GM19351 (cell line): ENCODE measurements around the gene ZYG11B.
A peak's percentile ranks its signal among the peaks of the same experiment; 100 is the strongest.
"Not testable (repeated sequence)": the region's sequence is repeated elsewhere in the genome, so short reads cannot be mapped to it uniquely, and the experiment has no call there.

Experiments
- ATAC-seq: cut with Tn5 transposase; IDR thresholded peaks from one replicate; pipeline ENCODE4 v1.9.1; 2021; ENCODE audit warnings: mild to moderate bottlenecking, moderate library complexity; ENCODE audit not compliant: unreplicated experiment

The ZYG11B gene

DNA sequence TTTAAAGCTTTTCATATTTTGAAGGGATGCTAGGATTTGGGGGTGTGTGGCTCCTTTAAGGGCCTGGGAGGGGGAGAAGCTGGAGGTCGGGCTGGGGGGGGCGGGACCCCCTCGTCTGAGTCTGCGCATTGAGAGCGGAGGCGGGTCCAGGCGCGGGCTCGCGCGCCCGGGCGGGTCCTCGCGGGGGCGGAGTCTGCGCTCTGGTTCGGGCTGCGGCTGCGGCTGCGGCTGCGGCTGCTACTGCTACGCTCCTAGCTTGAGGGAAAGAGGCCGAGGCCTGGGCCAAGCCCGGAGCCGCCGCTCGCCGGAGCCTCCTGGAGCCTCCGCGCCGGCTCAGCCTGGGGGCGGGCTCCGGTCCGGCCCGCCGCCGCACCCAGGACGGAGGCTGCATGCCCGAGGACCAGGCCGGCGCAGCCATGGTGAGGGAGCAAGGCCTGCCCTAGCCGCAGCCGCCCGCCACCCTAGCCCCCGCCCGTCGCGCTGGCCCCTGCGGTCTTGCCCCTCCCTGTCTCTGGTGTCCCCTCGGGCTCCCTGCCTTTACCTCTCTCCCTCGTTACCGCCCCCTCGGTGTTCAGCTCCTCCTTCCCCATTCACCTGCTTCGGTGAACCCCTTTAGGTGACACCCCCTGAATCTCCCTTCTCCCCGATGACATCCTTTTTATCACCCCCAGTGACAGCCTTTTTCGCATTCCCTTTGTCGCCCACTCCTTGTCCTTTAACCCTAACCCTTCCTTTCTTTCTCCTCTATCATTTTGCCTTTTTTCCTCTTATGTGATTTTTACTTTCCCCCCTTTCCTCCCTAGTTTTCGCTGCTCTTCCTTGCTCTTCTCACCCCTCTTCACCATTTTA is at the start of gene ZYG11B:
Gene ZYG11B (plus strand): TSS at position 189 of the 849 bp plus-strand sequence. CDS start 201 bp downstream, at position 390.
- peak; percentile 91 for ATAC-seq

DNA sequence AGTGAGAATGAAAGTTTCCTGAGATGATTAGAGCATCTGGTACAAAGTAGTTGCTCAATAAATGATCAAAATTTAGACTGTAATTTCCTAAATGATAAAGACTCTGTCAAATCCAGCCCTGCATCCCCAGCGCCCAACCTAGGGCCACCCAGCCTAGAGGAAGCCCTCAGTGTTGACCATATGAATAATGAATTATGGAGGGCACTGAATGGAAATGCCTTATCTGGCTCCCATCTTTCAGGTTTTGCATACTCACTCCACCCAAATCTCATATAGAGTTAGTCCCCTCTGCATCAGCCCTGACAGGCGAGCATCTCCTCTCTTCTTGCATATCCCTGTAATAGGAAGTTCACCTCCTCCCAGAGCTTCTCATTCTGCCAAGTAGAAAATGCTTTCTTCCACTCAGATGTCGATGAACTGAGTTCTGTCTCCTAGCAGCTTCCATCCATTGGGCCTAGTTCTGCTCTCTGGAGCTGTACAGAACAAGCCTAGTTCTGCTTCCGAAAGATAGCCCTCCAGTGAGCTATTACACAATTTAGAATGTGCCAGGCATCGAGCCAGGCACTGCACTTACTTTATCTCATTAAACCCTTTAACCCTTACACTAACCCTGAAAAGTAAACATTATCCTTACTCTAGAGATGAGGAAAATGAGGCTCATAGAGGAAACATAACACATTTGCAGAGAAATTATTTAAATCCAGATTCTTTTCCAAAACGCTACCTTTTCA is 49.0 kb upstream of the ZYG11B start:
- no peak for ATAC-seq

DNA sequence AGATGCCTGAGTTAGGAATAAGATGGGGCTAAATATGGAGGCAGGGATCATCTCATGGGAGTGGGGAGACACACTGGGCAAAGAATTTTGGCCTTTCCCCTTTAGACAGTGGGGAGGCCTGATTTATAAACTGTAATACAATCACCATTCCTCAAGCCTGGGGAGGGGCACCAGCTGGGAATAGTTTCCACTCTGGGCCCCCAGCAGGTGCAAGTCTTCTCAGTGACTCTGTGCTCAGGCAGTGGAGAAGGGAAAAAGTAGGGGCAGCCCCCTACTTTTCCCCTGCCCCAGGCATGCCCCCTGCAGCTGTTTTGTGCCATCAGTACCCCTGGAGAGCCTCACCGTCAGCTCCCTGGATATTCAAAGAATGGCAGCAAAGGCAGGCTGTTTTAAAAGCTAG is 47.2 kb upstream of the ZYG11B start:
- no peak for ATAC-seq

DNA sequence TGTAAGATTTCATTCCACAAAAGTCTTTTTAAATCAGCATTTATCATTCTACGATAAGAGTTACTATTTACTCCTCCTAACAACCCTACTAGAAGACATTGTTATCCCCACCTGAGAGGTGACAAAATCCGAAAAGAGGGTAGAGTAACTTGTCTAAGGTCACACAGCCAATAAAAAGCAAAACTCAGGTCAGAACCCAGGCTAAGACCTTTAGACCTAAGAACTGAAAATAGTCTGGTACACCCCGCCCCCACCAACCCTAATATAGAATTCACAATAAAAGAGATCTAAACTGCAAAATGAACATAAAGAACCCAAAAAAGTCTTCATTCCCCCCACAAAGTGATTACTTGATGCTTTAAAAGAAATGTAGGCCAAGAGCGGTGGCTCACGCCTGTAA is 46.8 kb upstream of the ZYG11B start:
- no peak for ATAC-seq

DNA sequence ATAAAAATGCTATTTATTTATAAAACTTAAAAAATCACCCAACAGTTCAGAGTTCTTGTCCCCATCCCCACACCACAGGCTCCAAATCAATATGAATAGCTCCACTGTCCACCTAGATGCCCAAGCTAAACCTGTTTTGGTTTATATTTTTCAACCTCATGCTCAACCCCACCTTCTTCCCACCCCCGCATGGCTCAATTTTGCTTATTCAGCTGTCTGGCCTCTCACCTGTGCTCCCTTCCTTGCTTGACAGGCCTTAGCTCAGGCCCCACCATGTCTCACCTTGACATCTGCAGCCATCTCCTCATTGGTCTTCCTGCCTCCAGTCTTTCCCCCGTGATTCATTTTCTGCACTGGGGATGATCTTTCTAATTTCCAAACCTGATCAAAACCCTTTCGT is 45.9 kb upstream of the ZYG11B start:
- no peak for ATAC-seq

DNA sequence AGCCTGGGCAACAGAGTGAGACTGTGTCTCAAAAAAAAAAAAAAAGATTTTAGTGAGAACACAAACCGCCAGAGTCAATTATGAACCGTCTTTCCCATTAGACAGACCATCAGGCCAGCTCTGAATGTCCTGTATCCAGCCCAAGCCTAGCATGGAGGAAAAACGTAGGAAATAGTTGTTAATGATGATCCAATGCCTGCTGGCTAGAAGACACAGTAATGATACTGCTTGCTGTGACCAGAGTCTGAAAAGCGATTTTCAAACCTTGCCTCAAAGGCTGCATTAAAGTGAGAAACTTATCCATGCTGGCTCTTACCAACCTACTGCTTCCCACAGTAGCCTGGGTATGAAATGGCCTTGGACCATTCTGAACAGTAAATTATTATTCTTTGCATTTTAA is 45.1 kb upstream of the ZYG11B start:
- ATAC-seq: no peak

DNA sequence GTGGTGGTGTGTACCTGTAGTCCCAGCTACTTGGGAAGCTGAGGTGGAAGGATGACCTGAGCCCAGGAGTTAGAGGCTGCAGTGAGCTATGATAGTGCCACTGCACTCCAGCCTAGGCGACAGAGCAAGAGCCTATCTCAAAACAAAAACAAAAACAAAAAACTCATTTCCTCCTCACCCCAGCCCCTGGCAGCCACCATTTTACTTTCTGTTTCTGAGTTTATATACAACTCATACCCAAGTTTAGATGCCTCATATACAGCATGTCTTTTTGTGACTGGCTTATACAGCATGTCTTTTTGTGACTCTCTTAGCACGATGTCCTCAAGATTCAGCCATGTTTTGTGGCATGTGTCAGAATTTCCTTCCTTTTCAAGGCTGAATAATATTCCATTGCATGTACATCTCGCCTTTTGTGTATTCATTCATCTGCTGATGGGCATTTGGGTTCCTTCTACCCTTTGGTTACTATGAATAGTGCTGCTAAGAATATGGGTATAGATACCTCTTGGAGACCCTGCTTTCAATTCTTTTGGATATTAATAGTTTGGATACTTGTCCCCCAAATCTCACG is 42.8 kb upstream of the ZYG11B start:
- ATAC-seq: no peak

DNA sequence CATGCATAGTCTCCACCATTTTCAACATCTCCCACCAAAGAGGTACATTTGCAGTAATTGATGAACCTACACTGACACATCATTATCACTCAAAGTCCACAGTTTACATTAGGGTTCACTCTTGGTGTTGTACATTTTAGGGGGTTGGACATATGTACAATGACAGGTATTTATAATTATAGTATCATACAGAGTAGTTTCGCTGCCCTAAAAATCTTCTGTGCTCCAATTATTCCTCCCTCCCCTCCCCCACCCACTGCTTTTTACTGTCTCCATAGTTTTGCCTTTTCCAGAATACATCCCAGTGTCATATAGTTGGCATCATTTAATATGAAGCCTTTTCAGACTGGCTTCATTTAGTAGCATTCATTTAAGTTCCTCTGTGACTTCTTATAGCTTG is 41.7 kb upstream of the ZYG11B start:
- no peak for ATAC-seq

DNA sequence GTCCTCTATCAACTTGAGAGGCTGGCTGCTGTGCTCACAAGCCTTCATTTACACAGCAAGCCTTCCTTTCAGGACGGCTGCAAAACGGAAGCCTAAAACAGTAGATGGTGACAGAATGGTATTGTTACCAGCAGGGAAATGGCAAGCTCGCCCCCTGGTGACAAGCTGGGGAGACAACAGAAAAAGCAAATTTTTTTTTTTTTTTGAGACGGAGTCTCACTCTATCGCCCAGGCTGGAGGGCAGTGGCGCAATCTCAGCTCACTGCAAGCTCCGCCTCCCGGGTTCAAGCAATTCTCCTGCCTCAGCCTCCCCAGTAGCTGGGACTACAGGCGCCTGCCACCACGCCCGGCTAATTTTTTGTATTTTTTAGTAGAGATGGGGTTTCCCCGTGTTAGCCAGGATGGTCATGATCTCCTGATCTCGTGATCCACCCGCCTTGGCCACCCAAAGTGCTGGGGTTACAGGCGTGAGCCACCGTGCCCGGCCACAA is 39.9 kb upstream of the ZYG11B start:
- not testable (repeated sequence) for ATAC-seq

DNA sequence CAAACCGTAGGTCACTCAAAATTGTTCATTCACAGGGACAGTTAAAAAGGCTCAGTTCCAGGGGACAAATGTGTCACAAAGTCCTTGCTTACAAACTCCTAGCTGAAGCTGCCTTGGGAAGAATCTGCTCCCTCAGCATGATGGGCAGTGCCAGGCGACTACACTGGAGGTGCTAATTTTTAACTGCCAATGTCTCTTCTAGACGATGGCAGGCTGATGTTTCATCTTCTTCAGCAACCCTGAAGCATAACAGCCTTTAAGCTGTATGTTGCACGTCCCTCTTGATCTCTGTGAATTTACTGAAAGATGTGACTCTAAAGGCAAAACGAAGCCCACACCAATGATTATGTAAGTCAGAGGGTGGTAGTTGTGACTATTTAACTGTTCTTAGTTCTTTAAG is 39.4 kb upstream of the ZYG11B start:
- no peak for ATAC-seq

DNA sequence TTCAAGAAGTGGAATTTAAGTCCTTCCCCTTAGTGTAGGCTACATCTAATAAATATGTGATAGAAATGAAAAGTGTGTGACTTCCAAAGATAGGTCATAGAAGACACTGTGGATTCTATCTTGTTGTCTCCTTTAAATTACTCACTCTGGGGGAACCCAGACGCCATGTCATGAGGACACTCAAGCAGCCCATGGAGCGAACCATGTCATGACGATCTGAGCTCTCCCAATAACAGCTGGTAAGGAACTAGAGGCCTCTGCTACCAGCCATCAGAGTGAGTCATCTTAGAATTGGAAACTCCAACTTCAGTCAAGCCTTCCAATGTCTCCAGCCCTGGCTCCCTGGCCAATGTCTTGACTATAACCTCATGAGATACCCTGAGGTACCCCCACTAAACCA is 34.4 kb upstream of the ZYG11B start:
- no peak for ATAC-seq

DNA sequence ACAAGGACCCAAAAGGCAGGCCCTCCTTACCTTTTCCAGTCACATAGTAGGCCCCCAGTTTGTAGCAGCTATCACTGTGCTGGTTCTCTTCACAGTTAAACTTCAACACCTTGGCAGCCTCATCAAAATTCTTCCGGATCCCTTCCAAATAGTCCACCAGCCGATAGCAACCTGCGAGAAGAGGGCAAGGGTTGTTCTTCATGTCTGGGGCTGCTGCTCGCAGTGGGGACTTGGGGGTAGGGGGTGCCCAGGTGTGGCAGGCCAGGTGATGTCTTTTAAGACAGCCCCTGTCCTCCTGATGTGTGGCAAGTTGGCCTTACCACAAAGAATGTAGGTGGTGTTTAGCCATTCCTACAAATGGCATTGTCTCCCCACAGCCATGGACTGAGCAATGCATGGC is 33.6 kb upstream of the ZYG11B start:
- ATAC-seq: no peak

DNA sequence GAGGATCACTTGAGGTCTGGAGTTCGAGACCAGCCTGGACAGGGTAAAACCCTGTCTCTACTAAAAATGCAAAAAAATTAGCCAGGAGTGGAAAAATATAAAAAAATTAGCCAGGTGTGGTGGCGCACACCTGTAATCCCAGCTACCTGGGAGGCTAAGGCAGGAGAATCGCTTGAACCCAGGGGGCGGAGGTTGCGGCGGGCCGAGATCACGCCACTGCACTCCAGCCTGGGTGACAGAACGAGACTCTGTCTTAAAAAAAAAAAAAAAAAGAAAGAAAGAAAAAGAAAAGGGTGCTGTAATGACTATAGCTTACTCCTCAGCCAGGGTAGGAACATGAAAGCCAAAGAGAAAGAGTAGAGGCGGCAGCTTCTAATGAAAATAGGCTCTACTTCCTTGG is 32.9 kb upstream of the ZYG11B start:
- not testable (repeated sequence) for ATAC-seq

DNA sequence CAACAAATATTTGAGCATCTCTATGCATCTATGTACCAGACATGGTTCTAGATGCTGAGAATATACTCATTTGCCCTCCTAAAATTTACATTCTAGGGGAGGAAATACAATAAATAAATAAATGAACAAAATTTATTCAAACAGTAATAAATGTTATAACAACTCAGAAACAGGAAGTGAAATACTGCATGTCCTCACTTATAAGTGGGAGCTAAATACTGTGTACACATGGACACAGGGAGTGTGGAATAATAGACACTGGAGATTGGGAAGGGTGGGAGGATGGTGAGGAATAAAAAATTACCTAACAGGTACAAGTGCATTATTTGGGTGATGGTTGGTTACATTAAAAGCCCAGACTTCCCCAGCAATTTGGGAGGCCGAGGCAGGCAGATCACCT is 32.4 kb upstream of the ZYG11B start:
- ATAC-seq: no peak

DNA sequence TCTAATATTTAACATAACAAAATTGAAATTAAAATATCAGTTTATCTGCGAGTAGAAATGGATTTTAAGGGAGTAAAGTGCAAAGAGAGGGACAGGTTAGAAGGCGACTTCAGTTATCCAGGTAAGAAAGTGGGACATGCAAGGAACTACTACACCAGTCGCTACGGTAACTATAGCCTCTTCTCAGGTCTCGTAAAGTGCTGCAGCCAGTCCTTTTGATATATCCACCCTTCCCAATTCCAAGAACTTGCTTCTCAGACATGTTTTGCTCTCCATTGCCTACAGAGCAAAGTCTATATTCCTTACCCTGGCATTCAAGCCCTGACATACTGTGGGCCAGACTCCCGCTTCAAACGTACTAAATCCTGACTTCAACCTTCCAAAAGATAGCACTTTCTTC is 30.6 kb upstream of the ZYG11B start:
- no peak for ATAC-seq

DNA sequence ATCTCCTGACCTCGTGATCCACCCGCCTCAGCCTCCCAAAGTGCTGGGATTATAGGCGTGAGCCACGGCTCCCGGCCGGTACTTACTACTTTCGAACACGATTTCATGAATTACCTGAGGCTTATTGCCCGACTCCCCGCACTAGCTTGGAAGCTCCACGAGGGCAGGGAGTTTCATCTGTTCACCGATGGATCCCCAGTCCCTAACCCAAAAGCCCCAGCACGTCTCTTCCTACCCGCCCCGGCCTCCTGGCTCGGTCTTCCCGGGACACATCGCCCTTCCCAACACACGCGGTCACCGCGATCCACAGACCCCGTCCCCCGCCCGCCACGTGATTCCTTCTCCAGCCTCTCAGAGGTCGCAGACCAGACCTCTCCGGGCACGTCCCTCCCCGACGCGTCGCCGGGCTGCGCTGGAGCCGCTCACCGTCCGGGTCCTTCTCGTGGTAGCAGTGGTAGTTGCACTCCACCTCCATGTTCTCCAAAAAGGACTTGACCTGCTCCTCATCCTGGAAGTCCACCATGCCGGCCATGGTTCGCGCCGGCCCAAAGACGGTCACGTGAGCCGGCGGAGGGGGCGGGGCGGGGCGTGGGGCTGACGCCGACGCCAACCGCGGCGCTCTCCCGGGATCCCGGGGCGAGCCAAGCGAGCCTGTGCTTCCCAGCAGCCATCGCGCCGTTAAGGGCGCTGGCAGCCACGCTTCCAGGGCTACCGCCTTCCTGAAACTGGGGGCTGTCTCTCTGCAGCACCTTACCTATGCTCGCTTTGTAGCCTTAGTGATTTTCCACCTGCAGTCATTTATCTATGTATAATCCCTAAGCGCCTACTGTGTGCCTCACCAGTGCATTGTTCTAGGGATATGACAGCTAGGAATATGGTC is 28.2 kb upstream of the ZYG11B start, which contains the start of gene COA7:
Gene COA7 (minus strand): TSS at position 553 of the 880 bp plus-strand sequence. CDS start 21 bp downstream, at position 532.
- ATAC-seq: peak; percentile 46

DNA sequence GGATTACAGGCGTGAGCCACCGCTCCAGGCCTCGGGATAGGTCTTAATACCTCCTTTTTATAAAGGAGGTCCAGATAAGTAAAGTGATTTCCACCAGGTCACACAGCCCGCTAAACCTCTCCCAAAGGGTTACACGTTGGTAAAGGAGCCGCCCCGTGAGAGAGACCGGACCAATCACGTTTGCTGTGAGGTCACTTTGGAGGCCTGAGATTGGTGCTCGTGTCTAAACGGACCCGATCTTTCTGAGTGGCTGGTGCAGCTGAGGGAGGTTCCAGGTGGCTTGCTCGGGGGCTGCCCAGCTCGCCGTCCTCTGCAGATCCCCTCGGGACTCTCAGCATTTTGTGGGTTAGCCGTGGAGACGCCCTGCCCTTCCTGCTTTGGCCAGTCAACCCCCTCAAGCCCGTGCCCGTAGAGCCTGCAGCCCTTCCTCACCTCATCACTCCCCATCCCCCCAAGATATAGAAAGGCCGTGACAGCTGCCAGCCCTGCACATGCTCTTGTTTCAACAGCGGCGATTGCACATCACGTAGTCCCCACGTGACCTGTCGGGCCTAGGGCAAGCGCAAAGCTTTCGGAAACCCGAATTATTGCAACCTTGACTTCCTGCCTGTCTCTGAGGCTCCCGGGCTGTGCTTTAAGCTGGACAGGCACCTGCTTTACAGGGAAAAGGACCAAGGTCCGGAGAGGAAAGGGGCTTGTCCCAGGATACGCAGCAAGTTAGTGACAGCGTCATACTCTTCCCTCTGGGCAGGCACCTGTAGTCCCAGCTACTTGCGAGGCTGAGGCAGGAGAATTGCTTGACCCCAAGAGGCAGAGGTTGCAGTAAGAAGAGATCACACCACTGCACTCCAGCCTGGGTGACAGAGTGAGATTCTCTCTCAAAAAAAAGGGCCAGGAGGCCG is 23.1 kb upstream of the ZYG11B start:
- ATAC-seq: peak; percentile 89

DNA sequence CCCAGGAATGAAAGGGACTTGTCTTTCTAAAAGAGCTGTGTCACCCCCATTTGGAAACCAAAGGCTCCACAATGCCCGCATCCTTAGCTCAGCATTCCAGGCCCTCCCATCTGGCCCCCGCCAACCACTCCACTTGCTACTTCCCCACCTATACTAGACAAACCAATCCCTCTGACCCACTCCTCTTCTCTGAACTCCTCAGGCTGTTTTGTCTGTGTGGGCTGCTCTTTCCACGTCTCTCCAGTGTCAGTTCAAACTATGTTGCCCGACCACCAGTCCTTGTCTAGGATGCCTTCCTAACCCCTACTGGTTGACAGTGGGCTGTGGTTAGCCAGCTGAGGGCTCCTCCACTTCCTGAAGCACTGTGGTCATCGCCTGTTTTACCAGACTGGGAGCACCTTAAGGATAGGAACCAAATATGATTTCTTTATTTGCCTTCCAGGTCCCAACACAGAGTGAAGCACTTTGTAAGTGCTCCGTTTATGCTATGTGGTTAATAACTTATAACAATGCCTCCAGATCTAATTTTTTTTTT is 20.1 kb upstream of the ZYG11B start:
- ATAC-seq: no peak
